Fibroblast of upper back skin (primary cell): ENCODE data around the gene HERC2.

Experiments used
- DNase-seq: peaks from one replicate; pipeline ENCODE4 v3.0.0-alpha.2; 2013

The HERC2 gene

GRCh38 chr15:28107904-28108275 lies 214.1 kb downstream of the HERC2 start:
- no peak for DNase-seq

- no peak for DNase-seq
Observed at GRCh38 chr15:28107111-28107903, 214.7 kb downstream of the HERC2 start.

GRCh38 chr15:28106294-28107110 lies 215.5 kb downstream of the HERC2 start:
- DNase-seq = no peak

GRCh38 chr15:28105793-28106192 lies 216.2 kb downstream of the HERC2 start:
- DNase-seq = no peak

GRCh38 chr15:28105224-28105791 lies 216.7 kb downstream of the HERC2 start:
- no peak for DNase-seq

- no peak for DNase-seq
Observed at GRCh38 chr15:28104326-28104725, 217.7 kb downstream of the HERC2 start.

GRCh38 chr15:28103831-28104230 lies 218.1 kb downstream of the HERC2 start:
- no peak for DNase-seq

GRCh38 chr15:28101983-28102441 lies 220.0 kb downstream of the HERC2 start:
- no peak for DNase-seq

GRCh38 chr15:28101201-28101600 lies 220.8 kb downstream of the HERC2 start:
- no peak for DNase-seq

GRCh38 chr15:28100516-28101195 lies 221.3 kb downstream of the HERC2 start:
- DNase-seq = no peak

GRCh38 chr15:28099555-28100140 lies 222.3 kb downstream of the HERC2 start:
- no peak for DNase-seq

- DNase-seq = peak; percentile 68
Observed at GRCh38 chr15:28098766-28099554, 223.0 kb downstream of the HERC2 start, which contains the start of gene OCA2. OCA2 (minus strand) TSS chr15:28099315; CDS start chr15:28081874, 17,441 bp downstream.

- DNase-seq = no peak
Observed at GRCh38 chr15:28098360-28098765, 223.6 kb downstream of the HERC2 start.

GRCh38 chr15:28097656-28098359 lies 224.2 kb downstream of the HERC2 start:
- no peak for DNase-seq

- DNase-seq = no peak
Observed at GRCh38 chr15:28096670-28097431, 225.1 kb downstream of the HERC2 start.

GRCh38 chr15:28096411-28096669 lies 225.6 kb downstream of the HERC2 start:
- no peak for DNase-seq

GRCh38 chr15:28094732-28095521 lies 227.1 kb downstream of the HERC2 start:
- DNase-seq = no peak

- DNase-seq = no peak
Observed at GRCh38 chr15:28093752-28094535, 228.0 kb downstream of the HERC2 start.

- DNase-seq = no peak
Observed at GRCh38 chr15:28091313-28091712, 230.7 kb downstream of the HERC2 start.
